Activated CD8-positive, alpha-beta T cell treated with anti-CD3 and anti-CD28 coated beads for 36 hours (primary cell): Measurements from ENCODE around the gene NAT16. TPM values are rescaled to one million over a fixed set of nuclear protein-coding genes. Genes with fewer than 3 reads are reported as not detected.
A peak's percentile ranks its signal among the peaks of the same experiment; 100 is the strongest.

Experiments
- ATAC-seq: fragments of 200-7000 bp; cut with Tn5 transposase; one replicate; pipeline ENCODE4 v1.10.0; 2021; ENCODE audit warnings: mild to moderate bottlenecking, moderate library complexity
- CTCF ChIA-PET: fragments of 350-600 bp; sonication (Branson Sonifier 250); formaldehyde crosslinking; loops from one replicate; lab custom pipeline; 2021; ENCODE audit warnings: antibody characterized with exemption; lab: Charles Lee
- POLR2A ChIA-PET: fragments of 350-600 bp; sonication (Branson Sonifier 250); formaldehyde crosslinking; loops from one replicate; lab custom pipeline; 2021; ENCODE audit warnings: antibody characterized with exemption; lab: Charles Lee
- DNase-seq: peaks from one replicate; pipeline ENCODE4 v3.0.0-alpha.2; 2020
- H3K27ac Mint-ChIP-seq: one replicate; pipeline ENCODE4 v1.8.0; 2021; ENCODE audit warnings: mild to moderate bottlenecking, mixed read lengths
- H3K27me3 Mint-ChIP-seq: one replicate; pipeline ENCODE4 v1.8.0; 2021; ENCODE audit warnings: mixed read lengths
- H3K36me3 Mint-ChIP-seq: one replicate; pipeline ENCODE4 v1.8.0; 2021; ENCODE audit warnings: low read depth, mixed read lengths
- H3K4me1 Mint-ChIP-seq: one replicate; pipeline ENCODE4 v1.8.0; 2021; ENCODE audit warnings: low read depth, mixed read lengths
- H3K4me3 Mint-ChIP-seq: one replicate; pipeline ENCODE4 v1.8.0; 2021; ENCODE audit warnings: mild to moderate bottlenecking, moderate library complexity, mixed read lengths
- H3K9me3 Mint-ChIP-seq: one replicate; pipeline ENCODE4 v1.8.0; 2021; ENCODE audit warnings: mixed read lengths
- intact Hi-C: fragments of 100-400 bp; cut with micrococcal nuclease; formaldehyde crosslinking; loops from one replicate; pipeline ENCODE4 v1.10.0; 2022
- total RNA-seq, 2 experiments: library from RNA; stranded (reverse); gene quantifications; one replicate each; pipeline ENCODE4 v1.2.3, GENCODE V29; 2021
- TF ChIP-seq, protein P1 (sequence below): fragments of 200-600 bp; IDR thresholded peaks from one replicate; pipeline ENCODE4 v1.8.0; 2022; ENCODE audit warnings: antibody characterized with exemption, mild to moderate bottlenecking

Gene NAT16
- total RNA-seq, 2 experiments from 2014 or later, result not detected

- H3K36me3 Mint-ChIP-seq, result no peaks in the 10 kb centered on the region
- intact Hi-C loops, result no loop called here
- POLR2A ChIA-PET, result no interaction called here
- TF ChIP-seq, protein P1, sequence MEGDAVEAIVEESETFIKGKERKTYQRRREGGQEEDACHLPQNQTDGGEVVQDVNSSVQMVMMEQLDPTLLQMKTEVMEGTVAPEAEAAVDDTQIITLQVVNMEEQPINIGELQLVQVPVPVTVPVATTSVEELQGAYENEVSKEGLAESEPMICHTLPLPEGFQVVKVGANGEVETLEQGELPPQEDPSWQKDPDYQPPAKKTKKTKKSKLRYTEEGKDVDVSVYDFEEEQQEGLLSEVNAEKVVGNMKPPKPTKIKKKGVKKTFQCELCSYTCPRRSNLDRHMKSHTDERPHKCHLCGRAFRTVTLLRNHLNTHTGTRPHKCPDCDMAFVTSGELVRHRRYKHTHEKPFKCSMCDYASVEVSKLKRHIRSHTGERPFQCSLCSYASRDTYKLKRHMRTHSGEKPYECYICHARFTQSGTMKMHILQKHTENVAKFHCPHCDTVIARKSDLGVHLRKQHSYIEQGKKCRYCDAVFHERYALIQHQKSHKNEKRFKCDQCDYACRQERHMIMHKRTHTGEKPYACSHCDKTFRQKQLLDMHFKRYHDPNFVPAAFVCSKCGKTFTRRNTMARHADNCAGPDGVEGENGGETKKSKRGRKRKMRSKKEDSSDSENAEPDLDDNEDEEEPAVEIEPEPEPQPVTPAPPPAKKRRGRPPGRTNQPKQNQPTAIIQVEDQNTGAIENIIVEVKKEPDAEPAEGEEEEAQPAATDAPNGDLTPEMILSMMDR, result no peak
- peaks cover 28% of the 10 kb centered on the region for H3K4me1 Mint-ChIP-seq
- CTCF ChIA-PET, result interaction anchor here (1.2 to 4.8 kb wide), 3 partner anchors 16 to 155 kb away, joined by 3 to 27 read pairs (median 8); no protein-coding TSS in a partner anchor
- H3K4me3 Mint-ChIP-seq, result peak overlapping the region; percentile 44
- no peak for ATAC-seq
- no peaks in the 10 kb centered on the region for H3K9me3 Mint-ChIP-seq
- DNase-seq, result no peak
- no peak overlapping the region for H3K27ac Mint-ChIP-seq
- H3K27me3 Mint-ChIP-seq, result peaks cover 53% of the 10 kb centered on the region
Observed at GRCh38 chr7:101127460-101128039, 52.5 kb downstream of the NAT16 start.

GRCh38 chr7:101126651-101127459 is 53.2 kb downstream of the NAT16 start, which contains the start of gene SERPINE1:
Gene SERPINE1, plus strand, starts transcription at chr7:101127104. Its CDS starts 1,290 bp downstream, at chr7:101128394.
- TF ChIP-seq, protein P1, result peak; percentile 42
- intact Hi-C loops, result no loop called here
- peak; percentile 82 for DNase-seq
- H3K4me3 Mint-ChIP-seq, result peak within 1 kb of the TSS; percentile 44
- H3K27ac Mint-ChIP-seq, result no peak within 1 kb of the TSS
- peaks cover 35% of the 10 kb centered on the region for H3K4me1 Mint-ChIP-seq
- H3K9me3 Mint-ChIP-seq, result no peaks in the 10 kb centered on the region
- peak; percentile 84 for ATAC-seq
- ChIA-PET POLR2A (interaction anchor here (0.5 to 0.7 kb wide), 2 partner anchors 9 to 42 kb away, joined by 3 to 4 read pairs; no protein-coding TSS in a partner anchor), CTCF (interaction anchor here (0.8 to 4.8 kb wide), 8 partner anchors 11 to 66 kb away, joined by 3 to 27 read pairs (median 4); no protein-coding TSS in a partner anchor)
- H3K36me3 Mint-ChIP-seq, result no peaks in the 10 kb centered on the region
- H3K27me3 Mint-ChIP-seq, result peaks cover 58% of the 10 kb centered on the region

DNA sequence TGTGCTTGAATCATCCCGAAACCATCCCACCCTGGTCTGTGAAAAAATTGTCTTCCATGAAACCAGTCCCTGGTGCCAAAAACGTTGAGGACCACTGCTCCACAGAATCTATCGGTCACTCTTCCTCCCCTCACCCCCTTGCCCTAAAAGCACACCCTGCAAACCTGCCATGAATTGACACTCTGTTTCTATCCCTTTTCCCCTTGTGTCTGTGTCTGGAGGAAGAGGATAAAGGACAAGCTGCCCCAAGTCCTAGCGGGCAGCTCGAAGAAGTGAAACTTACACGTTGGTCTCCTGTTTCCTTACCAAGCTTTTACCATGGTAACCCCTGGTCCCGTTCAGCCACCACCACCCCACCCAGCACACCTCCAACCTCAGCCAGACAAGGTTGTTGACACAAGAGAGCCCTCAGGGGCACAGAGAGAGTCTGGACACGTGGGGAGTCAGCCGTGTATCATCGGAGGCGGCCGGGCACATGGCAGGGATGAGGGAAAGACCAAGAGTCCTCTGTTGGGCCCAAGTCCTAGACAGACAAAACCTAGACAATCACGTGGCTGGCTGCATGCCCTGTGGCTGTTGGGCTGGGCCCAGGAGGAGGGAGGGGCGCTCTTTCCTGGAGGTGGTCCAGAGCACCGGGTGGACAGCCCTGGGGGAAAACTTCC is 54.0 kb downstream of the NAT16 start:
- POLR2A ChIA-PET, result interaction anchor here (0.7 to 1.4 kb wide), 2 partner anchors 14 to 41 kb away, joined by 3 to 4 read pairs; no protein-coding TSS in a partner anchor
- Mint-ChIP-seq H3K36me3 (no peaks in the 10 kb centered on the region), H3K27ac (no peak overlapping the region), H3K4me1 (peaks cover 36% of the 10 kb centered on the region), H3K4me3 (no peak overlapping the region), H3K27me3 (peaks cover 59% of the 10 kb centered on the region), H3K9me3 (no peaks in the 10 kb centered on the region)
- TF ChIP-seq, protein P1, result no peak
- CTCF ChIA-PET, result interaction anchor here (0.8 to 4.8 kb wide), 9 partner anchors 9 to 67 kb away, joined by 3 to 27 read pairs (median 4); no protein-coding TSS in a partner anchor
- ATAC-seq, result no peak
- intact Hi-C loops, result no loop called here
- DNase-seq, result peak; percentile 33

GRCh38 chr7:101124376-101125056 is 55.6 kb downstream of the NAT16 start:
- Mint-ChIP-seq H3K27me3 (peaks cover 64% of the 10 kb centered on the region), H3K4me1 (peaks cover 41% of the 10 kb centered on the region), H3K36me3 (no peaks in the 10 kb centered on the region), H3K27ac (no peak overlapping the region), H3K4me3 (no peak overlapping the region), H3K9me3 (no peaks in the 10 kb centered on the region)
- POLR2A ChIA-PET, result no interaction called here
- CTCF ChIA-PET, result interaction anchor here (1.5 to 4.8 kb wide), 4 partner anchors 10 to 47 kb away, joined by 4 to 27 read pairs (median 8); no protein-coding TSS in a partner anchor
- DNase-seq (no peak), ATAC-seq (no peak)
- TF ChIP-seq, protein P1, result no peak
- intact Hi-C loops, result no loop called here
